Right lobe of liver (tissue), 6 donors: ENCODE data around the gene DYNC2LI1. TPM values are rescaled to one million over a fixed set of nuclear protein-coding genes. Genes with fewer than 3 reads are reported as not detected.
A peak's percentile ranks its signal among the peaks of the same experiment; 100 is the strongest.

ENCODE experiments used
- ATAC-seq, 4 donors: fragments of 200-7000 bp; cut with Tn5 transposase; one replicate each; pipeline ENCODE4 v1.9.1; 2020; ENCODE audit warnings: mild to moderate bottlenecking in 4 of 4, moderate library complexity in 4 of 4
- DNase-seq, 3 donors: peaks; one replicate each; pipeline ENCODE4 v3.0.0-alpha.2; 2020
- H3K27ac ChIP-seq, 3 donors: fragments of 200-600 bp; one replicate each; pipeline ENCODE4 v1.8.0; 2022
- H3K27me3 ChIP-seq, 2 donors: fragments of 200-600 bp; one replicate each; pipeline ENCODE4 v1.8.0; 2022
- H3K36me3 ChIP-seq, 4 donors: fragments of 200-600 bp; sonication (generic) in 1 of 4; one replicate each; pipeline versions ENCODE4 v1.5.1 to v1.8.0; 2017 to 2022; ENCODE audit warnings: control low read depth in 1 of 4
- H3K4me1 ChIP-seq, 4 donors: fragments of 200-600 bp; sonication (generic) in 1 of 4; one replicate each; pipeline versions ENCODE4 v1.5.1 to v1.8.0; 2017 to 2022; ENCODE audit warnings: control low read depth in 1 of 4
- H3K4me3 ChIP-seq, 3 donors: fragments of 200-600 bp; one replicate each; pipeline ENCODE4 v1.8.0; 2022
- H3K9me3 ChIP-seq, 4 donors: fragments of 200-600 bp; sonication (generic) in 1 of 4; one replicate each; pipeline versions ENCODE4 v1.5.1 to v1.8.0; 2017 to 2022; ENCODE audit warnings: control low read depth in 1 of 4
- CTCF ChIP-seq, 4 donors: fragments of 200-600 bp in 3 of 4; fragments of 450-650 bp in 1 of 4; IDR thresholded peaks; one replicate each; pipeline versions ENCODE4 v1.5.1 to v1.8.0; 2016 to 2022; ENCODE audit warnings: antibody characterized with exemption in 4 of 4, mild to moderate bottlenecking in 2 of 4
- POLR2A ChIP-seq: fragments of 450-650 bp; IDR thresholded peaks from one replicate; pipeline ENCODE4 v1.6.1; 2017; ENCODE audit warnings: antibody characterized with exemption, mild to moderate bottlenecking
- WGBS: methylation state at CpG from one replicate; pipeline ENCODE4 v1.1.6; 2018; ENCODE audit warnings: low coverage, low lambda C conversion rate; ENCODE audit not compliant: insufficient coverage; ENCODE audit errors: missing lambda C conversion rate; 5-methylcytosine and 5-hydroxymethylcytosine counted together
- intact Hi-C, 2 donors: fragments of 100-400 bp; cut with DNase I; formaldehyde crosslinking; loops; one replicate each; pipeline versions ENCODE4 v1.11.2 to v1.14.1; 2022
- total RNA-seq, 6 experiments: library from RNA; depleted of rRNA in 2 of 6; stranded (reverse); fragments of >200 nt in 2 of 6; fragmentation: NEBNext Ultra II Directional in 3 of 6; extraction: Animal tissue kit (Norgen Biotek cat#: 25700) in 3 of 6; gene quantifications; one replicate each; pipeline versions ENCODE4 v1.1.0 to v1.2.4, GENCODE V29; 2016 to 2023
- donor health status: DM: no; HTN: yes; CAD: no.
- donor health status: DM: no; HTN: no; CAD: no.
- donor health status: DM: no; HTN: no; CAD: no.
- donor health status: DM: no; HTN: yes; CAD: no.
- donor health status: DM: no; HTN: yes; CAD: no.

Gene DYNC2LI1
- total RNA-seq, 6 experiments from 2014 or later: 3.2 to 6.9 (median 6.2) TPM

- H3K4me3 ChIP-seq: no peak overlapping the region
- intact Hi-C loops: no loop called here
- no peaks in the 10 kb centered on the region for H3K36me3 ChIP-seq
- no peaks in the 10 kb centered on the region for H3K4me1 ChIP-seq
- TF ChIP-seq POLR2A (no peak), CTCF (IDR thresholded peaks at IDR 0.05) (no peak)
- DNase-seq (no peak), ATAC-seq (no peak)
- 83% methylated on average over 8 of the region's 8 CpGs for WGBS
- no peaks in the 10 kb centered on the region for H3K27me3 ChIP-seq
- no peak overlapping the region for H3K27ac ChIP-seq
- H3K9me3 ChIP-seq: no peaks in the 10 kb centered on the region
Measured at GRCh38 chr2:43737097-43737854, 36.6 kb upstream of the DYNC2LI1 start.

- Histone ChIP-seq H3K36me3 (no peaks in the 10 kb centered on the region), H3K27me3 (no peaks in the 10 kb centered on the region), H3K4me3 (no peak overlapping the region), H3K9me3 (no peaks in the 10 kb centered on the region), H3K4me1 (no peaks in the 10 kb centered on the region), H3K27ac (no peak overlapping the region)
- TF ChIP-seq CTCF (IDR thresholded peaks at IDR 0.05) (no peak), POLR2A (no peak)
- no peak for DNase-seq
- WGBS: 70% methylated on average over 2 of the region's 2 CpGs
- intact Hi-C loops: no loop called here
- no peak for ATAC-seq
Measured at GRCh38 chr2:43737855-43738254, 36.0 kb upstream of the DYNC2LI1 start.

GRCh38 chr2:43738257-43738656 is 35.6 kb upstream of the DYNC2LI1 start:
- no peaks in the 10 kb centered on the region for H3K4me1 ChIP-seq
- H3K36me3 ChIP-seq: no peaks in the 10 kb centered on the region
- H3K27ac ChIP-seq: no peak overlapping the region
- no peaks in the 10 kb centered on the region for H3K27me3 ChIP-seq
- H3K9me3 ChIP-seq: no peaks in the 10 kb centered on the region
- intact Hi-C loops: no loop called here
- WGBS: 65% methylated on average over 2 of the region's 2 CpGs
- H3K4me3 ChIP-seq: no peak overlapping the region
- ATAC-seq: no peak
- DNase-seq: no peak
- TF ChIP-seq POLR2A (no peak), CTCF (IDR thresholded peaks at IDR 0.05) (no peak)

GRCh38 chr2:43743706-43744105 is 30.1 kb upstream of the DYNC2LI1 start:
- Histone ChIP-seq H3K36me3 (no peaks in the 10 kb centered on the region), H3K4me3 (no peak overlapping the region), H3K27me3 (no peaks in the 10 kb centered on the region), H3K4me1 (no peaks in the 10 kb centered on the region), H3K27ac (peak overlapping the region in 1 of 3 donors; percentile 49), H3K9me3 (no peaks in the 10 kb centered on the region)
- WGBS: 94% methylated on average over 5 of the region's 5 CpGs
- intact Hi-C loops: no loop called here
- no peak for DNase-seq
- no peak for ATAC-seq
- TF ChIP-seq POLR2A (no peak), CTCF (IDR thresholded peaks at IDR 0.05) (no peak)
